C4-2B (cell line): Measurements from ENCODE around the gene GRM4.

Experiments
- ZFX ChIP-seq: fragments of 450-650 bp; IDR thresholded peaks from 2 replicates; pipeline ENCODE4 v1.6.1; 2017
- TF ChIP-seq, protein P1 (sequence below): fragments of 450-650 bp; conservative IDR thresholded peaks from 2 replicates; pipeline ENCODE4 v1.5.1; 2017; ENCODE audit warnings: mild to moderate bottlenecking

- TF ChIP-seq, protein P1, sequence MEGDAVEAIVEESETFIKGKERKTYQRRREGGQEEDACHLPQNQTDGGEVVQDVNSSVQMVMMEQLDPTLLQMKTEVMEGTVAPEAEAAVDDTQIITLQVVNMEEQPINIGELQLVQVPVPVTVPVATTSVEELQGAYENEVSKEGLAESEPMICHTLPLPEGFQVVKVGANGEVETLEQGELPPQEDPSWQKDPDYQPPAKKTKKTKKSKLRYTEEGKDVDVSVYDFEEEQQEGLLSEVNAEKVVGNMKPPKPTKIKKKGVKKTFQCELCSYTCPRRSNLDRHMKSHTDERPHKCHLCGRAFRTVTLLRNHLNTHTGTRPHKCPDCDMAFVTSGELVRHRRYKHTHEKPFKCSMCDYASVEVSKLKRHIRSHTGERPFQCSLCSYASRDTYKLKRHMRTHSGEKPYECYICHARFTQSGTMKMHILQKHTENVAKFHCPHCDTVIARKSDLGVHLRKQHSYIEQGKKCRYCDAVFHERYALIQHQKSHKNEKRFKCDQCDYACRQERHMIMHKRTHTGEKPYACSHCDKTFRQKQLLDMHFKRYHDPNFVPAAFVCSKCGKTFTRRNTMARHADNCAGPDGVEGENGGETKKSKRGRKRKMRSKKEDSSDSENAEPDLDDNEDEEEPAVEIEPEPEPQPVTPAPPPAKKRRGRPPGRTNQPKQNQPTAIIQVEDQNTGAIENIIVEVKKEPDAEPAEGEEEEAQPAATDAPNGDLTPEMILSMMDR = no peak
- TF ChIP-seq ZFX = no peak
Observed at GRCh38 chr6:34003962-34004361, 141.9 kb downstream of the GRM4 start.
